GM12891 (cell line): ENCODE results near the gene CHI3L2.
A peak's percentile ranks its signal among the peaks of the same experiment; 100 is the strongest.
"Not testable (repeated sequence)": the region's sequence is repeated elsewhere in the genome, so short reads cannot be mapped to it uniquely, and the experiment has no call there.

Experiments
- DNase-seq: peaks from one replicate; pipeline ENCODE4 v3.0.0; 2011; ENCODE audit warnings: low spot score; ENCODE audit not compliant: insufficient read length
- FAIRE-seq: peaks from 2 replicates; lab custom pipeline; 2011; peaks lifted over from hg19 to GRCh38; lab: Jason Lieb, UNC
- PAX5 ChIP-seq: IDR thresholded peaks from 2 replicates; pipeline ENCODE4 v1.6.1; 2011; ENCODE audit warnings: low read length, moderate library complexity, mild to moderate bottlenecking; ENCODE audit not compliant: insufficient read depth, severe bottlenecking
- POLR2A ChIP-seq: IDR thresholded peaks from 2 replicates; pipeline ENCODE4 v1.6.1; 2011; ENCODE audit warnings: low read depth, low read length, control low read depth
- POLR2AphosphoS5 ChIP-seq: IDR thresholded peaks from 2 replicates; pipeline ENCODE4 v1.6.1; 2011; ENCODE audit warnings: low read depth, low read length, control low read depth
- POU2F2 ChIP-seq: IDR thresholded peaks from 2 replicates; pipeline ENCODE4 v1.6.1; 2011; ENCODE audit warnings: low read depth, mild to moderate bottlenecking, control low read depth, low read length, moderate library complexity
- SPI1 ChIP-seq: IDR thresholded peaks from 2 replicates; pipeline ENCODE4 v1.6.1; 2011; ENCODE audit warnings: low read depth, low read length, control low read depth
- TAF1 ChIP-seq: IDR thresholded peaks from 2 replicates; pipeline ENCODE4 v1.6.1; 2011; ENCODE audit warnings: low read depth, low read length, control low read depth

Gene CHI3L2

GRCh38 chr1:111211921-111212320 lies 15.6 kb upstream of the CHI3L2 start:
- FAIRE-seq (peak; percentile 31), DNase-seq (no peak)
- TF ChIP-seq POU2F2 (no peak), POLR2A (no peak), SPI1 (no peak), POLR2AphosphoS5 (no peak), PAX5 (no peak), TAF1 (no peak)

- FAIRE-seq (peak; percentile 41), DNase-seq (no peak)
- TF ChIP-seq POU2F2 (no peak), TAF1 (no peak), POLR2AphosphoS5 (no peak), POLR2A (no peak), PAX5 (no peak), SPI1 (no peak)
Observed at GRCh38 chr1:111212634-111213335, 14.7 kb upstream of the CHI3L2 start.

DNA sequence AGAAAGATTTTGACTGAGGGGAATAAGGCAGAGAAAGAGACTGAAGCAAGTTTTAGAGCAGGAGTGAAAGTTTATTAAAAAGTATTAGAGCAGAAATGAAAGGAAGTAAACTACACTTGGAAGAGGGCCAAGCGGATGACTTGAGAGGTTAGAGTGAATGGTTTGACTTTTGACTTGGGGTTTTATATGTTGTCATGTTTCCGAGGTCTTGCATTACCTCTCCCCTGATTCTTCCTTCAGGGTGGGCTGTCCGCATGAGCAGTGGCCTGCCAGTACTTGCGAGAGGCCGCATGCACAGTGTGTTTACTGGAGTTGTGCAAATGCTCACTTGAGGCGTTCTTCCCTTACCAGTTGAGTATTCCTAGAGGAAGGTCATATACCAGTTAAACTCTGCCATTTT lies 14.1 kb upstream of the CHI3L2 start:
- TF ChIP-seq POLR2A (no peak), POLR2AphosphoS5 (no peak), SPI1 (no peak), POU2F2 (no peak), PAX5 (no peak), TAF1 (no peak)
- FAIRE-seq = peak; percentile 50
- no peak for DNase-seq

GRCh38 chr1:111214074-111214801 lies 13.3 kb upstream of the CHI3L2 start:
- no peak for DNase-seq
- FAIRE-seq = peak; percentile 90

DNA sequence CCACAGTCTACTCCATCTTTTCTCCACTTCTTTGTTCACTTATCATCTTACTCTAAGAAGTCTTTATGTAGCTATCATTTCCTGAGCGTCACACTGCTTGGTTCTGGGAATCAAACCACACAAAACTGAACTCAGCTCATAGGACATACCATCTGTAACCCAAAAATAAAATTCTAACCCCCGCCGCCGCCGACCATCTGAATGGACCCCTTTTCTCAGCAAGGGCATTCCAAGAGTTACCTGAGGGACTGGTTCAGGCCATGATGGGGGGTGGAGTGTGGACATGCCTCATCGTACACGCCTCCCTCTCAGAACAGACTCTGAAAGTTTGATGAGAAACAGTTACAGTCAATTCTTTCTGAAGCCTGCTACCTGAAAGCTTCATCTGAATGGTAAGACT lies 12.6 kb upstream of the CHI3L2 start:
- TF ChIP-seq PAX5 (no peak), POLR2AphosphoS5 (peak; percentile 70), POU2F2 (no peak), POLR2A (peak; percentile 16; the same call in 1 of the 2 replicates)
- FAIRE-seq (peak; percentile 77), DNase-seq (no peak)

More at GRCh38 chr1:111214074-111214801, 13.3 kb upstream of the CHI3L2 start:
- TF ChIP-seq TAF1 (peak; percentile 62; the same call in 1 of the 2 replicates), SPI1 (no peak), POU2F2 (peak; percentile 79; the same call in 1 of the 2 replicates), POLR2AphosphoS5 (peak; percentile 87), PAX5 (no peak), POLR2A (peak; percentile 86; the same call in 1 of the 2 replicates)

GRCh38 chr1:111215285-111215684 lies 12.2 kb upstream of the CHI3L2 start:
- FAIRE-seq, DNase-seq: not testable (repeated sequence)
- TF ChIP-seq POLR2AphosphoS5 = peak; percentile 20; the same call in 1 of the 2 replicates

DNA sequence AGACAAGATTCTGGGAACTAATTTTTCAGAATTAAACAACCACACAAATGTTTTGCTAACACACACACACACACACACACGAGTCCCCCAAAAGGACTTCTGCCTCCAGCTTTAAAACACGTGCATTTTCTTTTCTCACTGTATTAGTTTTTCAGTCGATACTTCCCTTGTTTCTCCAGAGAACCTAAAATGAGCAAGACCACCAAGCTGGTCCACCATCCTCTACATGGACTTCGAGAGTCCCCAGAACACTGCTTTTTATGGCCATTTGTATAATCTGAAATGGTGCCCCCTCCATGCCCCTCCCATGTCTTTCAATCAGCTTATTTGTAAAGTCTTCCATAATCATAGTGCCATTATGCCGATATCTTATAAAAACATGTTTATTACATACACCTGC lies 10.8 kb upstream of the CHI3L2 start:
- TF ChIP-seq SPI1 (no peak), PAX5 (no peak), POLR2A (no peak), POU2F2 (no peak), TAF1 (no peak)
- DNase-seq = no peak
- FAIRE-seq = no peak

- DNase-seq (no peak), FAIRE-seq (peak; percentile 31)
- peak; percentile 18; the same call in 1 of the 2 replicates for TF ChIP-seq TAF1
- TF ChIP-seq POLR2A = no peak
Observed at GRCh38 chr1:111217183-111217910, 10.2 kb upstream of the CHI3L2 start.

DNA sequence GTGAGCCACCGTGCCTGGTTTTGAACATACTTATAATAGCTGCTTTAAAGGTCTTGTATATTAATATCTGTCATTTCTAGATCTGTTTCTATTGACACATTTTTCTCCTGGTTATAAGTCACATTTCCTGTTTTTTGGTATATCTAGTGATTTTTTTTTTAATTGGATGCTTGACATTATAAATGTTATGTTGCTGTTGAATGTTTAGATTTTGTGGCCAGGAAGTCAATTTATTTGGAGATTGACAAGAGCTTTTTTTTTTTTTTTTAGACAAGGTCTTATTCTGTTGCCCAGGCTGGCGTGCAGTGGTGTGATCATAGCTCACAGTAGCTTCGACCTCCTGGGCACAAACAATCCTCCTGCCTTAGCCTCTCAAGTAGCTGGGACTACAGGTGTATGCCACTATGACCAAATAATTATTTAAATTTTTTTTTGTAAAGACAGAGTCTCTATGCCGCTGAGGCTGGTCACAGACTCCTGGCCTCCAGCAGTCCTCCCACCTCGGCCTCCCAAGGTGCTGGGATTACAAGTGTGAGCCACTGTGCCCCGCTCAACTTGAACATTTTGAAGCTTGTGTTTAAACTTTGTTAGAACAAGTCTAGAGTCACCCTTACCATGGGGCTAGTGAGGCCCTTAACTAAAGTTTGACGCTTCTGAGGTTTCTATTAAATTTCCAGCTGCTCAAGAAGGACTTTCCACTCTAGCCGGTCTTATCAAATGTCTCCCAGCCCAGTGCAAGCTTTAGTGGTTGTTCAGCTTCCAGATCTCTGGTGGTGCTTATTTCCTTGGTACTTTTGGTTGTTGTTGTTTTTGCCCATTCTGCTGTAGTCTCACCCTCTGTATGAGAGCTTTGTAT lies 8.6 kb upstream of the CHI3L2 start:
- FAIRE-seq (peak; percentile 20), DNase-seq (no peak)
- TF ChIP-seq POU2F2 = no peak
- no peak for TF ChIP-seq POLR2AphosphoS5
- no peak for TF ChIP-seq TAF1
- no peak for TF ChIP-seq SPI1
- TF ChIP-seq POLR2A = no peak; the same call in 1 of the 2 replicates
- no peak for TF ChIP-seq PAX5
